PC-9 (cell line): ENCODE results near the gene HK3. TPM values are rescaled to one million over a fixed set of nuclear protein-coding genes. Genes with fewer than 3 reads are reported as not detected.

Experiments used
- BruUV-seq: library from RNA; stranded (reverse); fragments of 400-500 nt; replicated peaks from 2 replicates; lab custom pipeline; 2021; lab: Mats Ljungman, UMichigan
- CTCF ChIA-PET: fragments of 300-600 bp; sonication (Branson Sonifier 250); formaldehyde crosslinking; loops from one replicate; lab custom pipeline; 2022; ENCODE audit warnings: antibody characterized with exemption; lab: Charles Lee
- POLR2A ChIA-PET: fragments of 300-600 bp; sonication (Branson Sonifier 250); formaldehyde crosslinking; loops from one replicate; lab custom pipeline; 2022; ENCODE audit warnings: antibody characterized with exemption; ENCODE audit not compliant: unreplicated experiment; lab: Charles Lee
- DNase-seq, 2 experiments: peaks; one replicate each; pipeline versions ENCODE4 v3.0.0 to v3.0.0-alpha.2; 2015 to 2022; ENCODE audit warnings: mixed read lengths in 1 of 2
- H2AFZ ChIP-seq: fragments of 200-600 bp; sonication (generic); 2 replicates; pipeline ENCODE4 v1.8.1; 2017; ENCODE audit warnings: antibody characterized with exemption
- H3F3A ChIP-seq: fragments of 200-600 bp; sonication (generic); 2 replicates; pipeline ENCODE4 v1.8.1; 2017; ENCODE audit warnings: antibody characterized with exemption, mild to moderate bottlenecking, low read depth; ENCODE audit not compliant: insufficient read depth
- H3K27ac ChIP-seq: fragments of 200-600 bp; sonication (generic); 2 replicates; pipeline ENCODE4 v1.6.1; 2016; ENCODE audit warnings: mixed run types
- H3K27me3 ChIP-seq: fragments of 200-600 bp; sonication (generic); 2 replicates; pipeline ENCODE4 v1.6.1; 2016; ENCODE audit warnings: low read depth, mixed run types; ENCODE audit not compliant: insufficient read depth
- H3K36me3 ChIP-seq: fragments of 200-600 bp; sonication (generic); 2 replicates; pipeline ENCODE4 v1.6.1; 2016; ENCODE audit warnings: low read depth, mixed run types
- H3K4me1 ChIP-seq: fragments of 200-600 bp; sonication (generic); replicated peaks from 2 replicates; pipeline ENCODE4 v1.6.1; 2016; ENCODE audit warnings: mixed run types; ENCODE audit not compliant: insufficient read depth
- H3K4me2 ChIP-seq: fragments of 200-600 bp; sonication (generic); 2 replicates; pipeline ENCODE4 v1.6.1; 2017; ENCODE audit warnings: mixed run types
- H3K4me3 ChIP-seq: fragments of 200-600 bp; sonication (generic); 2 replicates; pipeline ENCODE4 v1.6.1; 2016; ENCODE audit warnings: mixed run types
- H3K79me2 ChIP-seq: fragments of 200-600 bp; sonication (generic); 2 replicates; pipeline ENCODE4 v1.6.1; 2017; ENCODE audit warnings: low read depth, mixed run types
- H3K9me2 ChIP-seq: fragments of 200-600 bp; sonication (generic); 2 replicates; pipeline ENCODE4 v1.8.1; 2017; ENCODE audit warnings: mild to moderate bottlenecking; ENCODE audit not compliant: insufficient read depth
- H3K9me3 ChIP-seq: fragments of 200-600 bp; sonication (generic); 2 replicates; pipeline ENCODE4 v1.8.1; 2016; ENCODE audit warnings: low read depth; ENCODE audit not compliant: insufficient read depth
- H4K20me1 ChIP-seq: fragments of 200-600 bp; sonication (generic); 2 replicates; pipeline ENCODE4 v1.8.1; 2017; ENCODE audit not compliant: insufficient read depth
- CTCF ChIP-seq: fragments of 200-600 bp; sonication (generic); conservative IDR thresholded peaks from 2 replicates; pipeline ENCODE4 v1.6.1; 2017; ENCODE audit warnings: mixed run types, antibody characterized with exemption, mild to moderate bottlenecking, moderate library complexity
- EZH2 ChIP-seq: fragments of 200-600 bp; sonication (generic); IDR thresholded peaks from 2 replicates; pipeline ENCODE4 v1.8.0; 2017; ENCODE audit warnings: antibody characterized with exemption, low read depth
- intact Hi-C: fragments of 100-400 bp; cut with micrococcal nuclease; formaldehyde crosslinking; loops from one replicate; pipeline ENCODE4 v1.10.0; 2022; ENCODE audit not compliant: unreplicated experiment
- total RNA-seq: library from RNA; stranded (reverse); gene quantifications from 2 replicates; pipeline ENCODE4 v1.2.3, GENCODE V29; 2021

The HK3 gene
- total RNA-seq, 1 experiment from 2014 or later = not detected

GRCh38 chr5:176847726-176848290 lies 51.3 kb downstream of the HK3 start:
- H2AFZ ChIP-seq = no peak overlapping the region
- peaks cover 27% of the 10 kb centered on the region for H3K4me1 ChIP-seq
- no peaks in the 10 kb centered on the region for H4K20me1 ChIP-seq
- no peaks in the 10 kb centered on the region for H3K27me3 ChIP-seq
- H3K36me3 ChIP-seq = no peaks in the 10 kb centered on the region
- POLR2A ChIA-PET = interaction anchor here (0.5 kb wide), 1 partner anchor 486 kb away, joined by 4 read pairs; the partner anchor contains the start of gene KIAA1191
- no peak overlapping the region for H3K4me2 ChIP-seq
- no TSS peak for BruUV-seq
- no peak for TF ChIP-seq EZH2
- TF ChIP-seq CTCF = no peak
- H3K4me3 ChIP-seq = no peak overlapping the region
- intact Hi-C loops = no loop called here
- no peaks in the 10 kb centered on the region for H3K9me3 ChIP-seq
- no peaks in the 10 kb centered on the region for H3K79me2 ChIP-seq
- no peak for DNase-seq
- H3K9me2 ChIP-seq = no peaks in the 10 kb centered on the region
- peaks cover 15% of the 10 kb centered on the region; the same call in 1 of the 2 replicates for H3F3A ChIP-seq
- no peak overlapping the region for H3K27ac ChIP-seq
- CTCF ChIA-PET = no interaction called here

- Histone ChIP-seq H3K27me3 (no peaks in the 10 kb centered on the region), H3K9me2 (no peaks in the 10 kb centered on the region), H3K4me3 (no peak overlapping the region), H2AFZ (no peak overlapping the region), H3K79me2 (no peaks in the 10 kb centered on the region), H4K20me1 (no peaks in the 10 kb centered on the region), H3K27ac (no peak overlapping the region), H3K4me1 (peaks cover 27% of the 10 kb centered on the region), H3K9me3 (no peaks in the 10 kb centered on the region), H3K4me2 (no peak overlapping the region), H3F3A (peaks cover 16% of the 10 kb centered on the region; the same call in 1 of the 2 replicates), H3K36me3 (no peaks in the 10 kb centered on the region)
- no peak for TF ChIP-seq EZH2
- TF ChIP-seq CTCF = no peak
- DNase-seq = no peak
- ChIA-PET POLR2A (no interaction called here), CTCF (no interaction called here)
- intact Hi-C loops = no loop called here
- BruUV-seq = no TSS peak
Measured at GRCh38 chr5:176847148-176847547, 52.0 kb downstream of the HK3 start.

- Histone ChIP-seq H3K9me2 (no peaks in the 10 kb centered on the region), H3K27me3 (no peaks in the 10 kb centered on the region), H4K20me1 (no peaks in the 10 kb centered on the region), H3K4me1 (peaks cover 27% of the 10 kb centered on the region), H3F3A (peaks cover 16% of the 10 kb centered on the region; the same call in 1 of the 2 replicates), H3K4me3 (no peak overlapping the region), H3K27ac (no peak overlapping the region), H2AFZ (no peak overlapping the region), H3K79me2 (no peaks in the 10 kb centered on the region), H3K4me2 (no peak overlapping the region), H3K9me3 (no peaks in the 10 kb centered on the region), H3K36me3 (no peaks in the 10 kb centered on the region)
- TF ChIP-seq EZH2 = no peak
- TF ChIP-seq CTCF = no peak
- ChIA-PET CTCF (no interaction called here), POLR2A (no interaction called here)
- no TSS peak for BruUV-seq
- no peak for DNase-seq
- intact Hi-C loops = no loop called here
Measured at GRCh38 chr5:176846335-176847140, 52.6 kb downstream of the HK3 start.
